Bronchial epithelial cell (primary cell): ENCODE results near the gene RAPGEF4. TPM values are rescaled to one million over a fixed set of nuclear protein-coding genes. Genes with fewer than 3 reads are reported as not detected.

Experiments used
- DNase-seq: peaks from one replicate; pipeline ENCODE4 v3.0.0-alpha.2; 2010; ENCODE audit warnings: low read depth
- FAIRE-seq: peaks from 2 replicates; lab custom pipeline; 2011; peaks lifted over from hg19 to GRCh38; lab: Jason Lieb, UNC
- H3K27me3 ChIP-seq: 2 replicates; pipeline ENCODE4 v1.5.1; 2011; ENCODE audit warnings: low read length; ENCODE audit not compliant: control insufficient read depth, insufficient read depth
- H3K36me3 ChIP-seq: 2 replicates; pipeline ENCODE4 v1.5.1; 2011; ENCODE audit warnings: low read length; ENCODE audit not compliant: control insufficient read depth, insufficient read depth
- H3K4me3 ChIP-seq: 2 replicates; pipeline ENCODE4 v1.5.1; 2011; ENCODE audit warnings: mild to moderate bottlenecking, low read depth, low read length, control low read depth
- CTCF ChIP-seq: IDR thresholded peaks from 2 replicates; pipeline ENCODE4 v1.5.1; 2011; ENCODE audit warnings: mild to moderate bottlenecking, moderate library complexity, low read length, control low read depth, inconsistent platforms; ENCODE audit not compliant: insufficient read depth, severe bottlenecking
- total RNA-seq: library from RNA; depleted of rRNA; stranded (reverse); fragments of >200 nt; gene quantifications from 2 replicates; pipeline ENCODE4 v1.2.1, GENCODE V29; 2014

Gene RAPGEF4
- total RNA-seq, 1 donor from 2014 or later = 0.26 TPM

DNA sequence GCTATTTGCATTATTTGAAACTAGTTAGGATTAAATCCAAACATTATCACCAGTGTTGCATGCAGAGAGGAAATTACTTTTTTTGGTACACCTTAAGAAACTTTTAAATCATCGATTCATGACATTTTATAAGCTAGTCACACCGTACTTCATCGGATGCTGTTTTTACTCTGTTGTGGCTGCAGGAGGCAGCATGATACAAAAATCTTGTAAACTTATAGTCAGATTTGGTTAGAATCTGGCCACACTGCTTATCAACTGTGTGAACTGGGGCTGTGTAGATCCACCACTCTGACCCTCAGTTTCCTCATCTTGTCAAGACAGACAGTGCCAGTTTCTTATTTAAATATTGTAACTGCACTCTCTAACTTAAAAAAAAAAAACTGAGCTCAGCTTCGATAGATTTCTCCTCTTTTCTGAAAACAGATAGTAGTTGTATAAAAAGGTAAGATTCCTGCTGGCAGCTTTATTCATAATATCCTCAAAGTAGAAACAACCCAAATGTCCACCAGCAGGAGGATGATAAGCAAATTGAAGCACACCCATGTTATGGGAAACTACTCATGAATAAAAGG lies 77.8 kb downstream of the RAPGEF4 start:
- peak; percentile 41 for TF ChIP-seq CTCF
- DNase-seq = peak; percentile 39
- Histone ChIP-seq H3K36me3 (no peaks in the 10 kb centered on the region), H3K4me3 (no peak overlapping the region), H3K27me3 (no peaks in the 10 kb centered on the region)
- FAIRE-seq = no peak

- no peak overlapping the region for H3K4me3 ChIP-seq
- DNase-seq (peak; percentile 38), FAIRE-seq (no peak)
- no peaks in the 10 kb centered on the region for H3K36me3 ChIP-seq
- H3K27me3 ChIP-seq = no peaks in the 10 kb centered on the region
- TF ChIP-seq CTCF = no peak
These were observed 81.8 kb downstream of the RAPGEF4 start for GRCh38 chr2:172817411-172817810.

DNA sequence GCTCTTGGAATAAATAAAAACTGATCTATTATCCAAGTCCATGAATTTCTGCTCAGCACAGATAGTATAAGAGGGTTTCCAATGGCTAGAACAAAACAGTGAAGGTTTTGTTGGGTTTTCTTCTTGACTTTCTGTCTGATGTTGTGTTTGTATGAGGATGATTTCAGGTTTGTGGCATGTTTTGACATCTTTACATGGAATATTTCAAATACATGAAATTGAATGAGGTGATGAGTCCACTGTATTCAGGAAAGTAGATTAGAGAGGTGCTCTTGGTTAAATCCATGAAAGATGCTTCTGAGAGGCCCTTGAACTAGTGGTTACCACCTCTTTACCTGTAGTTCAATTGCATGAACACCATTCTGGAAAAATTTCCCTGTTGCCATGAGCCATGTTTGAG lies 84.3 kb downstream of the RAPGEF4 start:
- Histone ChIP-seq H3K27me3 (no peaks in the 10 kb centered on the region), H3K4me3 (no peak overlapping the region), H3K36me3 (no peaks in the 10 kb centered on the region)
- TF ChIP-seq CTCF = no peak
- no peak for DNase-seq
- FAIRE-seq = no peak

GRCh38 chr2:172821370-172822338 lies 86.0 kb downstream of the RAPGEF4 start:
- no peak for TF ChIP-seq CTCF
- no peak overlapping the region for H3K4me3 ChIP-seq
- DNase-seq (no peak), FAIRE-seq (no peak)
- no peaks in the 10 kb centered on the region for H3K36me3 ChIP-seq
- H3K27me3 ChIP-seq = no peaks in the 10 kb centered on the region

DNA sequence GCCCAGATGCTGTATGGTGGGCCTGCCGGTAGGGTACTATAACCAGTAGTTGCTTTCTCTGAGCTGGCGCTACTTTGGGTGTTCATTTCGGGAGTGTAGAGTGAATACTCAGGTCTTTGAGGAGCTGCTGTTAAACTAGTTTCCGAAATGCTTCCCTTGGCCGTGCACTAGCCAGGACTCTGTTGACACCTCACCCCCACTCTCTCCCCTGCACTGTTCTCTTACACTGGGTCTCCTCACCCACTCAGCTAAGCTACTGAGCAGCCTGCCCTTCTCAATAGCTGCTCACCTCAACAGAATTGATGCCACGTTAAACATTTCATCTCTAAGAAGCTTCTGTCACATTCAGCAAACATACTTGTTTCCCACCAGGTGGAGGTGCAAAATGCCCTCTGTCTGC lies 86.9 kb downstream of the RAPGEF4 start:
- no peak for TF ChIP-seq CTCF
- FAIRE-seq = no peak
- Histone ChIP-seq H3K4me3 (no peak overlapping the region), H3K36me3 (no peaks in the 10 kb centered on the region), H3K27me3 (no peaks in the 10 kb centered on the region)
- DNase-seq = no peak
